GM12878 (cell line): ENCODE results near the gene COPZ2. TPM values are rescaled to one million over a fixed set of nuclear protein-coding genes. Genes with fewer than 3 reads are reported as not detected.
A peak's percentile ranks its signal among the peaks of the same experiment; 100 is the strongest.
"Not testable (repeated sequence)": the region's sequence is repeated elsewhere in the genome, so short reads cannot be mapped to it uniquely, and the experiment has no call there.

Experiments
- ATAC-seq: fragments of 200-7000 bp; cut with Tn5 transposase; 3 replicates; pipeline ENCODE4 v1.9.1; 2020; ENCODE audit warnings: mild to moderate bottlenecking, moderate library complexity
- BruUV-seq: library from RNA; stranded (reverse); fragments of 400-500 nt; replicated peaks from 2 replicates; lab custom pipeline; 2021; lab: Mats Ljungman, UMichigan
- CTCF ChIA-PET: fragments of 300-600 bp; sonication (Branson Sonifier 250); formaldehyde crosslinking; extraction: SDS; loops from one replicate; lab custom pipeline; 2021; ENCODE audit warnings: inconsistent platforms; lab: Yijun Ruan, JAX
- POLR2A ChIA-PET: fragments of 350-600 bp; formaldehyde crosslinking; extraction: SDS; loops from one replicate; lab custom pipeline; 2021; ENCODE audit warnings: inconsistent platforms; lab: Charles Lee
- RAD21 ChIA-PET: fragments of 300-600 bp; sonication (Branson Sonifier 250); formaldehyde crosslinking; loops from one replicate; lab custom pipeline; 2023; ENCODE audit warnings: antibody characterized with exemption; ENCODE audit not compliant: unreplicated experiment; lab: Charles Lee
- SMC1A ChIA-PET: fragments of 300-600 bp; sonication (Branson Sonifier 250); formaldehyde crosslinking; loops from one replicate; lab custom pipeline; 2023; ENCODE audit not compliant: unreplicated experiment, uncharacterized antibody; lab: Charles Lee
- DNase-seq: peaks from one replicate; pipeline ENCODE4 v3.0.0-alpha.2; 2011; ENCODE audit warnings: low read depth, low spot score
- FAIRE-seq: peaks from 3 replicates; lab custom pipeline; 2011; peaks lifted over from hg19 to GRCh38; lab: Jason Lieb, UNC
- H2AFZ ChIP-seq: 2 replicates; pipeline ENCODE4 v1.6.0; 2011; ENCODE audit warnings: low read depth, low read length, control low read depth; ENCODE audit not compliant: control insufficient read depth
- H3K27ac ChIP-seq: 2 replicates; pipeline ENCODE4 v1.5.1; 2011; ENCODE audit warnings: control low read depth; ENCODE audit not compliant: control insufficient read depth, insufficient read depth
- H3K27me3 ChIP-seq, 2 experiments: replicated peaks in 1 of 2; 2 replicates each; pipeline versions ENCODE4 v1.6.0 to v1.6.1; 2011; ENCODE audit warnings: low read length in 1 of 2; ENCODE audit not compliant: control insufficient read depth in 2 of 2, insufficient read depth in 2 of 2
- H3K36me3 ChIP-seq, 2 experiments: 2 replicates each; pipeline ENCODE4 v1.5.1; 2011; ENCODE audit warnings: low read length in 1 of 2; ENCODE audit not compliant: control insufficient read depth in 2 of 2, insufficient read depth in 2 of 2
- H3K4me1 ChIP-seq: 2 replicates; pipeline ENCODE4 v1.6.1; 2011; ENCODE audit warnings: mild to moderate bottlenecking, low read length, moderate library complexity, mixed read lengths; ENCODE audit not compliant: control insufficient read depth, insufficient read depth
- H3K4me2 ChIP-seq: 2 replicates; pipeline ENCODE4 v1.6.0; 2011; ENCODE audit warnings: control low read depth; ENCODE audit not compliant: control insufficient read depth, insufficient read depth
- H3K4me3 ChIP-seq: fragments of 200-600 bp; sonication (generic); 2 replicates; pipeline ENCODE4 v1.5.1; 2016
- H3K79me2 ChIP-seq: 2 replicates; pipeline ENCODE4 v1.6.0; 2011; ENCODE audit warnings: low read length; ENCODE audit not compliant: control insufficient read depth, insufficient read depth
- H3K9ac ChIP-seq: 2 replicates; pipeline ENCODE4 v1.8.0; 2011; ENCODE audit warnings: low read length, control low read depth, mixed read lengths; ENCODE audit not compliant: control insufficient read depth, insufficient read depth
- H3K9me3 ChIP-seq: replicated peaks from 3 replicates; pipeline ENCODE4 v1.5.1; 2011; ENCODE audit warnings: mild to moderate bottlenecking, low read length; ENCODE audit not compliant: control insufficient read depth, insufficient read depth
- H4K20me1 ChIP-seq: 2 replicates; pipeline ENCODE4 v1.6.0; 2011; ENCODE audit not compliant: control insufficient read depth, insufficient read depth
- EED ChIP-seq: sonication (generic); IDR thresholded peaks from 2 replicates; pipeline ENCODE4 v1.6.1; 2016; ENCODE audit warnings: antibody characterized with exemption, low read depth
- GATAD2B ChIP-seq: fragments of 450-650 bp; conservative IDR thresholded peaks from 2 replicates; pipeline ENCODE4 v1.6.1; 2017; ENCODE audit warnings: low read depth, mild to moderate bottlenecking, moderate library complexity
- HCFC1 ChIP-seq: fragments of 150-350 bp; IDR thresholded peaks from 2 replicates; pipeline ENCODE4 v1.6.1; 2014; ENCODE audit warnings: low read length
- HDAC2 ChIP-seq: fragments of 200-600 bp; sonication (generic); IDR thresholded peaks from 2 replicates; pipeline ENCODE4 v1.6.1; 2017
- RAD21 ChIP-seq: IDR thresholded peaks from 2 replicates; pipeline ENCODE4 v1.6.1; 2011; ENCODE audit warnings: mild to moderate bottlenecking, low read depth, low read length, moderate library complexity; ENCODE audit not compliant: insufficient read depth
- SMAD5 ChIP-seq: IDR thresholded peaks from 2 replicates; pipeline ENCODE4 v1.6.1; 2016; ENCODE audit warnings: antibody characterized with exemption, low read depth
- YBX1 ChIP-seq: fragments of 450-650 bp; IDR thresholded peaks from 2 replicates; pipeline ENCODE4 v1.6.1; 2016; ENCODE audit warnings: antibody characterized with exemption
- YY1 ChIP-seq: IDR thresholded peaks from 2 replicates; pipeline ENCODE4 v1.6.1; 2011; ENCODE audit warnings: low read depth, mild to moderate bottlenecking, low read length
- WGBS: methylation state at CpG from one replicate; pipeline ENCODE4 v1.1.6; 2016; ENCODE audit warnings: low lambda C conversion rate; ENCODE audit not compliant: insufficient replicate concordance, insufficient coverage; ENCODE audit errors: missing lambda C conversion rate; 5-methylcytosine and 5-hydroxymethylcytosine counted together
- in situ Hi-C: fragments of 300-500 bp; cut with MboI; formaldehyde crosslinking; loops from 9 replicates; pipeline ENCODE4 v1.14.3; 2018; ENCODE audit warnings: mixed read lengths
- intact Hi-C: fragments of 100-400 bp; cut with micrococcal nuclease; formaldehyde crosslinking; loops from one replicate; pipeline ENCODE4 v1.14.2; 2022; ENCODE audit not compliant: unreplicated experiment
- polyA plus RNA-seq, 11 experiments: library from polyadenylated mRNA; depleted of rRNA in 4 of 11; unstranded in 6 of 11; stranded (reverse) in 5 of 11; fragments of >200 nt; fragmentation: Nextera tagmentation in 4 of 11; fragmentation: Illumina TruSeq in 1 of 11; extraction: Ambion mirVana in 4 of 11; extraction: Trizol in 1 of 11; gene quantifications; 1 replicate in 1 of 11; 2 replicates in 10 of 11; pipeline versions ENCODE4 v1.2.1 to v1.2.3, GENCODE V29; 2011 to 2016; ENCODE audit warnings: inconsistent platforms in 2 of 11, missing spikeins in 2 of 11, low read depth in 1 of 11
- total RNA-seq, 4 experiments: library from RNA; depleted of rRNA in 3 of 4; stranded (reverse); fragments of >200 nt in 3 of 4; fragmentation: Illumina TruSeq in 1 of 4; extraction: Trizol in 1 of 4; gene quantifications; 2 replicates each; pipeline versions ENCODE4 v1.2.1 to v1.2.3, GENCODE V29; 2013 to 2021
- TF ChIP-seq, protein P1 (sequence below): IDR thresholded peaks from 2 replicates; pipeline ENCODE4 v1.6.1; 2012; ENCODE audit warnings: low read depth, low read length, improper control_type of control experiment
- TF ChIP-seq, protein P2 (sequence below): IDR thresholded peaks from 2 replicates; pipeline ENCODE4 v1.6.1; 2012; ENCODE audit warnings: low read depth, low read length, improper control_type of control experiment

Gene COPZ2
- total and polyA plus RNA-seq, 10 of the 15 experiments (the other 5 are each of a cell fraction or from before 2014, with no cell fraction given), result 0.20 to 4.3 (median 2.6) TPM

DNA sequence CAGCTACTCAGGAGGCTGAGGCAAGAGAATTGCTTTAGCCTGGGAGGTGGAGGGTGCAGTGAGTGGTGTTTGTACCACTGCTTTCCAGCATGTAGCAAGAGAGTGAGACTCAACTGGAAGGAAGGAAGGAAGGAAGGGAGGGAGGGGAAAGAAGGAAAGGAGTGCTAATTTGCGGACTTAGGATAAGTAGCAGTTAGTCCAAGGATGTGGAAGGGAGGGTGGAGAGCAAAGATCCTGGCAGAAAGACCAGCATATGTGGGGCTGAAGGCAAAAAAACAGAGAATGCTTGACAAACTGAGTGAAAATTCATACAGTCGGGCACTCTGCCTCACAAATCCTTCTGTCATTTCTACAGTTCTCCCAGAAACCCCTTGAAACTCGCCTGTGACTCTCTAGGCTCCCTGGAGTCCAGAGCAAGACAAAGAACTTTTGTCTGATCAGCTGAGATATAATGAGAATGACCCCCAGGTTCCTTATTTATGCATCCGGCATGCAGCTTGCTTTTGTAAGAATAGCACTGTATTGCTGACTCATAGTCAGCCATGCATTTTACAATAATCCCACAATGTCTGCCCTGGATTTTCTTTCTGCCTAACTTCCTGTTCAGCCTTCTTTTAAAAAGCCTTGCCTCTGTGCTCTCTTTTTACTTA, 35.2 kb downstream of the COPZ2 start (continued):
- TF ChIP-seq, protein P1, sequence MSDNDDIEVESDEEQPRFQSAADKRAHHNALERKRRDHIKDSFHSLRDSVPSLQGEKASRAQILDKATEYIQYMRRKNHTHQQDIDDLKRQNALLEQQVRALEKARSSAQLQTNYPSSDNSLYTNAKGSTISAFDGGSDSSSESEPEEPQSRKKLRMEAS, result no peak
- TF ChIP-seq SMAD5 (no peak), HCFC1 (no peak), RAD21 (no peak), GATAD2B (no peak), HDAC2 (no peak), EED (peak; percentile 60; the same call in 1 of the 2 replicates), YY1 (peak; percentile 82), YBX1 (0 out of 2 replicates have a peak, but pooled peaks have one; percentile 27)
- TF ChIP-seq, protein P2, sequence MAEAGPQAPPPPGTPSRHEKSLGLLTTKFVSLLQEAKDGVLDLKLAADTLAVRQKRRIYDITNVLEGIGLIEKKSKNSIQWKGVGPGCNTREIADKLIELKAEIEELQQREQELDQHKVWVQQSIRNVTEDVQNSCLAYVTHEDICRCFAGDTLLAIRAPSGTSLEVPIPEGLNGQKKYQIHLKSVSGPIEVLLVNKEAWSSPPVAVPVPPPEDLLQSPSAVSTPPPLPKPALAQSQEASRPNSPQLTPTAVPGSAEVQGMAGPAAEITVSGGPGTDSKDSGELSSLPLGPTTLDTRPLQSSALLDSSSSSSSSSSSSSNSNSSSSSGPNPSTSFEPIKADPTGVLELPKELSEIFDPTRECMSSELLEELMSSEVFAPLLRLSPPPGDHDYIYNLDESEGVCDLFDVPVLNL, result no peak

- intact Hi-C loops, H3K9me3 ChIP-seq, H2AFZ ChIP-seq, FAIRE-seq, H3K9ac ChIP-seq, BruUV-seq, H3K36me3 ChIP-seq, ATAC-seq, H3K27me3 ChIP-seq, in situ Hi-C loops, DNase-seq, H4K20me1 ChIP-seq, H3K4me3 ChIP-seq, H3K79me2 ChIP-seq, H3K4me2 ChIP-seq: not testable (repeated sequence)
- ChIA-PET RAD21 (interaction anchor here (0.8 to 4.8 kb wide), 5 partner anchors 8 to 31 kb away, joined by 3 to 54 read pairs (median 9); partner anchors contain the start of gene CDK5RAP3), SMC1A (interaction anchor here (1.5 to 9.5 kb wide), 5 partner anchors 10 to 25 kb away, joined by 3 to 97 read pairs (median 10); no protein-coding TSS in a partner anchor), POLR2A (interaction anchor here (0.6 to 3.7 kb wide), 6 partner anchors 9 to 113 kb away, joined by 3 to 21 read pairs (median 4); partner anchors contain the start of gene CDK5RAP3), CTCF (interaction anchor here (1.0 to 8.5 kb wide), 11 partner anchors 10 to 160 kb away, joined by 3 to 59 read pairs (median 18); partner anchors contain the start of genes CDK5RAP3 and SCRN2)
- WGBS, result 86% methylated on average over 5 of the region's 5 CpGs
- H3K27ac ChIP-seq, result peak overlapping the region; percentile 85; the same call in 1 of the 2 replicates
- peaks cover 49% of the 10 kb centered on the region for H3K4me1 ChIP-seq
Measured at GRCh38 chr17:48001657-48002056, 35.9 kb downstream of the COPZ2 start.
